GM12878 (cell line): ENCODE results near the gene TSC22D4. TPM values are rescaled to one million over a fixed set of nuclear protein-coding genes. Genes with fewer than 3 reads are reported as not detected.

Experiments
- ATF3 ChIP-seq: IDR thresholded peaks from 2 replicates; pipeline ENCODE4 v1.6.1; 2011; ENCODE audit warnings: low read depth, mild to moderate bottlenecking, low read length, moderate library complexity, borderline replicate concordance; ENCODE audit errors: extremely low read depth
- CEBPB ChIP-seq, 2 experiments: fragments of 150-350 bp in 1 of 2; IDR thresholded peaks; 2 replicates each; pipeline ENCODE4 v1.6.1; 2012 to 2014; ENCODE audit warnings: low read depth in 2 of 2, low read length in 2 of 2, borderline replicate concordance in 1 of 2, inconsistent platforms in 1 of 2
- ESRRA ChIP-seq: IDR thresholded peaks from 2 replicates; pipeline ENCODE4 v1.6.1; 2012; ENCODE audit warnings: mild to moderate bottlenecking, low read length, improper control_type of control experiment
- ETV6 ChIP-seq, 2 experiments: fragments of 450-650 bp in 1 of 2; IDR thresholded peaks in 1 of 2; conservative IDR thresholded peaks in 1 of 2; 2 replicates each; pipeline ENCODE4 v1.6.1; 2014; ENCODE audit warnings: antibody characterized with exemption in 1 of 2, borderline replicate concordance in 1 of 2, low read depth in 1 of 2, mild to moderate bottlenecking in 1 of 2, moderate library complexity in 1 of 2
- HDAC2 ChIP-seq: fragments of 200-600 bp; sonication (generic); IDR thresholded peaks from 2 replicates; pipeline ENCODE4 v1.6.1; 2017
- IKZF2 ChIP-seq, 2 experiments: fragments of 450-650 bp; IDR thresholded peaks; 2 replicates each; pipeline ENCODE4 v1.6.1; 2017; ENCODE audit warnings: mild to moderate bottlenecking in 2 of 2, moderate library complexity in 2 of 2
- IRF5 ChIP-seq: fragments of 450-650 bp; IDR thresholded peaks from 2 replicates; pipeline ENCODE4 v1.6.1; 2017; ENCODE audit warnings: borderline replicate concordance
- MAX ChIP-seq: IDR thresholded peaks from 2 replicates; pipeline ENCODE4 v1.6.1; 2012; ENCODE audit warnings: low read depth, low read length, improper control_type of control experiment
- NKRF ChIP-seq: fragments of 450-650 bp; conservative IDR thresholded peaks from 2 replicates; pipeline ENCODE4 v1.6.1; 2017; ENCODE audit warnings: mild to moderate bottlenecking, moderate library complexity
- NRF1 ChIP-seq: conservative IDR thresholded peaks from 2 replicates; pipeline ENCODE4 v1.6.1; 2011; ENCODE audit warnings: mild to moderate bottlenecking, low read depth, low read length, improper control_type of control experiment
- RELA ChIP-seq: fragments of 450-650 bp; IDR thresholded peaks from 2 replicates; pipeline ENCODE4 v1.8.0; 2014; ENCODE audit warnings: borderline replicate concordance; ENCODE audit not compliant: partially characterized antibody
- SIX5 ChIP-seq: IDR thresholded peaks from 2 replicates; pipeline ENCODE4 v1.6.1; 2011; ENCODE audit warnings: mild to moderate bottlenecking, low read depth, low read length, moderate library complexity; ENCODE audit not compliant: severe bottlenecking
- SMAD5 ChIP-seq: IDR thresholded peaks from 2 replicates; pipeline ENCODE4 v1.6.1; 2016; ENCODE audit warnings: antibody characterized with exemption, low read depth
- ZBTB40 ChIP-seq: fragments of 450-650 bp; IDR thresholded peaks from 2 replicates; pipeline ENCODE4 v1.6.1; 2016; ENCODE audit warnings: mild to moderate bottlenecking, moderate library complexity, borderline replicate concordance
- ZNF592 ChIP-seq: fragments of 450-650 bp; IDR thresholded peaks from 2 replicates; pipeline ENCODE4 v1.6.1; 2017; ENCODE audit warnings: mild to moderate bottlenecking, moderate library complexity
- polyA plus RNA-seq, 11 experiments: library from polyadenylated mRNA; depleted of rRNA in 4 of 11; unstranded in 6 of 11; stranded (reverse) in 5 of 11; fragments of >200 nt; fragmentation: Nextera tagmentation in 4 of 11; fragmentation: Illumina TruSeq in 1 of 11; extraction: Ambion mirVana in 4 of 11; extraction: Trizol in 1 of 11; gene quantifications; 1 replicate in 1 of 11; 2 replicates in 10 of 11; pipeline versions ENCODE4 v1.2.1 to v1.2.3, GENCODE V29; 2011 to 2016; ENCODE audit warnings: inconsistent platforms in 2 of 11, missing spikeins in 2 of 11, low read depth in 1 of 11
- total RNA-seq, 4 experiments: library from RNA; depleted of rRNA in 3 of 4; stranded (reverse); fragments of >200 nt in 3 of 4; fragmentation: Illumina TruSeq in 1 of 4; extraction: Trizol in 1 of 4; gene quantifications; 2 replicates each; pipeline versions ENCODE4 v1.2.1 to v1.2.3, GENCODE V29; 2013 to 2021

Gene TSC22D4
- total and polyA plus RNA-seq, 10 of the 15 experiments (the other 5 are each of a cell fraction or from before 2014, with no cell fraction given): 0.50 to 65.7 (median 24.4) TPM

GRCh38 chr7:100428199-100428966, 50.6 kb downstream of the TSC22D4 start, which contains the start of gene ZCWPW1 (continued):
- peak; percentile 35; the same call in 1 of the 2 replicates for TF ChIP-seq ZBTB40
- peak; percentile 10 for TF ChIP-seq RELA
- no peak for TF ChIP-seq ATF3
- no peak for TF ChIP-seq ESRRA
- peak; percentile 92 for TF ChIP-seq NRF1
- peak; percentile 57 to 72 for TF ChIP-seq IKZF2 (IDR thresholded peaks at IDR 0.05)
- TF ChIP-seq HDAC2: no peak
- TF ChIP-seq NKRF: 0 out of 2 replicates have a peak, but pooled peaks have one; percentile 65
- TF ChIP-seq SMAD5: peak; percentile 98
- TF ChIP-seq ETV6 (conservative IDR thresholded peaks at IDR 0.05 in 1 of 2, IDR thresholded peaks at IDR 0.05 in 1 of 2; ENCODE audit: borderline replicate concordance in 1 of 2, low read depth in 1 of 2): peak in 1 of 2 experiments; percentile 70; a peak in 1 of 4 replicates
- peak; percentile 99 for TF ChIP-seq MAX
- no peak for TF ChIP-seq CEBPB (IDR thresholded peaks at IDR 0.05; ENCODE audit: borderline replicate concordance in 1 of 2, low read depth in 2 of 2, low read length in 2 of 2)
- TF ChIP-seq IRF5: peak; percentile 91
- peak; percentile 87 for TF ChIP-seq SIX5
- no peak for TF ChIP-seq ZNF592
